Endothelial cell of umbilical vein (primary cell): ENCODE measurements around the gene LRG1.

ENCODE experiments used
- CTCF ChIP-seq, 2 donors: IDR thresholded peaks; 1 replicate in 1 of 2; 2 replicates in 1 of 2; pipeline ENCODE4 v1.5.1; 2011; ENCODE audit warnings: low read length in 2 of 2, mild to moderate bottlenecking in 2 of 2, moderate library complexity in 2 of 2, control low read depth in 1 of 2, inconsistent platforms in 1 of 2, low read depth in 1 of 2; ENCODE audit not compliant: insufficient read depth in 1 of 2; ENCODE audit errors: extremely low read depth in 1 of 2
- EZH2 ChIP-seq: IDR thresholded peaks from 2 replicates; pipeline ENCODE4 v1.6.1; 2012; ENCODE audit warnings: borderline replicate concordance, low read depth, mild to moderate bottlenecking, moderate library complexity, low read length, inconsistent platforms; ENCODE audit not compliant: severe bottlenecking
- MYC ChIP-seq: IDR thresholded peaks from one replicate; pipeline ENCODE4 v1.6.1; 2011; ENCODE audit warnings: mild to moderate bottlenecking, low read depth, low read length
- POLR2A ChIP-seq: IDR thresholded peaks from 2 replicates; pipeline ENCODE4 v1.6.1; 2012; ENCODE audit warnings: low read depth, mild to moderate bottlenecking, control low read depth, low read length
- POLR2AphosphoS5 ChIP-seq: IDR thresholded peaks from 2 replicates; pipeline ENCODE4 v1.6.1; 2012; ENCODE audit warnings: low read depth, mild to moderate bottlenecking, control low read depth, low read length, moderate library complexity; ENCODE audit not compliant: insufficient read depth

GRCh38 chr19:4568886-4569285, 29.1 kb upstream of the LRG1 start:
- no peak for TF ChIP-seq CTCF (IDR thresholded peaks at IDR 0.05; ENCODE audit: extremely low read depth in 1 of 2, insufficient read depth in 1 of 2, low read depth in 1 of 2, low read length in 2 of 2)
- TF ChIP-seq POLR2A, result no peak
- TF ChIP-seq EZH2, result no peak
- no peak for TF ChIP-seq MYC
- TF ChIP-seq POLR2AphosphoS5, result no peak
